Measurements from ENCODE around the gene LRRC23. TPM values are rescaled to one million over a fixed set of nuclear protein-coding genes. Genes with fewer than 3 reads are reported as not detected.

LRRC23 gene
- total RNA-seq, 6 experiments from 2014 or later, result 0.93 to 4.3 (median 2.6) TPM

- peaks cover 0 to 44% (median 18%) of the 10 kb centered on the region in 4 donors for H3K4me1 ChIP-seq
Measured at GRCh38 chr12:6925239-6925539, 20.6 kb downstream of the LRRC23 start.

GRCh38 chr12:6925540-6926279 lies 21.1 kb downstream of the LRRC23 start:
- 17% methylated on average over 6 of the region's 8 CpGs for WGBS (ENCODE audit: insufficient coverage, low coverage, low lambda C conversion rate, missing lambda C conversion rate)
- peaks cover 0 to 44% (median 18%) of the 10 kb centered on the region in 4 donors for H3K4me1 ChIP-seq
- ATAC-seq (peak; percentile 60 to 72 (median 70)), DNase-seq (peak; percentile 63 to 87 (median 82))
- H3K4me3 ChIP-seq, result peak overlapping the region; percentile 12 to 41 (median 25)
- TF ChIP-seq CTCF (IDR thresholded peaks at IDR 0.05) (peak in 2 of 4 donors; percentile 7 to 15), POLR2A (IDR thresholded peaks at IDR 0.05) (no peak)
- H3K36me3 ChIP-seq, result no peaks in the 10 kb centered on the region
- intact Hi-C loops (cut with DNase I), result no loop called here
- no peaks in the 10 kb centered on the region for H3K9me3 ChIP-seq
- H3K27me3 ChIP-seq, result no peaks in the 10 kb centered on the region
- peak overlapping the region; percentile 62 to 80 (median 70) for H3K27ac ChIP-seq

More at GRCh38 chr12:6925239-6925539, 20.6 kb downstream of the LRRC23 start:
- ATAC-seq (no peak), DNase-seq (no peak)
- H3K36me3 ChIP-seq, result no peaks in the 10 kb centered on the region
- TF ChIP-seq CTCF (IDR thresholded peaks at IDR 0.05) (no peak), POLR2A (IDR thresholded peaks at IDR 0.05) (no peak)
- no peaks in the 10 kb centered on the region for H3K27me3 ChIP-seq
- WGBS (ENCODE audit: insufficient coverage, low coverage, low lambda C conversion rate, missing lambda C conversion rate), result 14% methylated on average over 1 of the region's 1 CpG
- no peaks in the 10 kb centered on the region for H3K9me3 ChIP-seq
- intact Hi-C loops (cut with DNase I), result no loop called here
- peak overlapping the region; percentile 62 to 80 (median 70) for H3K27ac ChIP-seq
- no peak overlapping the region for H3K4me3 ChIP-seq

GRCh38 chr12:6927379-6928021 lies 22.9 kb downstream of the LRRC23 start, which contains the start of gene ATN1:
Gene ATN1 (plus strand): TSS chr12:6927959. CDS start chr12:6934002, 6,043 bp downstream.
- ATAC-seq (peak; percentile 34 to 63 (median 56)), DNase-seq (peak; percentile 73 to 81 (median 79))
- Histone ChIP-seq H3K4me3 (peak within 1 kb of the TSS; percentile 67 to 68 (median 68)), H3K4me1 (peaks cover 0 to 44% (median 18%) of the 10 kb centered on the region in 4 donors), H3K27me3 (no peaks in the 10 kb centered on the region), H3K36me3 (no peaks in the 10 kb centered on the region), H3K27ac (peak within 1 kb of the TSS; percentile 62 to 85 (median 70)), H3K9me3 (no peaks in the 10 kb centered on the region)
- intact Hi-C loops (cut with DNase I), result no loop called here
- TF ChIP-seq CTCF (IDR thresholded peaks at IDR 0.05) (no peak), POLR2A (IDR thresholded peaks at IDR 0.05) (no peak)
- WGBS (ENCODE audit: insufficient coverage, low coverage, low lambda C conversion rate, missing lambda C conversion rate), result 2% methylated on average over 32 of the region's 66 CpGs

DNA sequence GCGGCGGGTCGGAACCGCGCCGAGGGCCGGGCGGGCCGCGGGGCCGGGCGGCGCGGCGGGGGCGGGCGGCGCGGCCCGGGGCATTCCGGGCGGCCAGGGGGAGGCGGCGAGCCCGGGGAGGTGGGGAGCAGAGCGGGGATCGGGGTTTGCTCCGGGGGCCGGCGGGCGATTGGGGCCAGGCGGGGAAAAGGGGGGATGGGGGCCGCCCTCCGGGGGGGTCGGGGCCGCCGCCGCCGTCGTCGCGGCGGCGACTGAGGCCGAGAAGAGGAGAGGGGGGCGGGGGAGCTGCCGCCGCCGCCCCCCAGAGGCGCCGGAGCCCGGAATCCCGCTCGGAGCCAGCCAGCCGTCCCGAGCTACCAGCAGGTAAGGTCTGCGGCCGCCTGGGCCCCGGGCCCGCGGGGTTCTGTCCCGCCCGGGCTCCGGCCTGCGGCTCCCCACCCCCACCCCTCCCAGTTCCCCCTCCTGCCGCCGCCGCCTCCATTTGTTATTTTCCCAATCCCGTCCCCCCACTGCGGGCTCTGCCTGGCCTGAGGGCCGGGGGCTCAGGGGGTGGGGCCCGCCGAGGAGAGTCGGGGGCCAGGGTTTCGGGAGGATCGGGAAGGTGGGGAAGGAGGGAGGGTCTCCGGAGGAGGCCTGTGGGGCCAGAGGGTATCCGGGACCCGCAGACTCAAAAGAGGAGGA lies 23.5 kb downstream of the LRRC23 start:
- WGBS (ENCODE audit: insufficient coverage, low coverage, low lambda C conversion rate, missing lambda C conversion rate), result 0% methylated on average over 13 of the region's 79 CpGs
- TF ChIP-seq POLR2A (IDR thresholded peaks at IDR 0.05) (no peak), CTCF (IDR thresholded peaks at IDR 0.05) (no peak)
- ATAC-seq, result peak in 2 of 4 donors; percentile 1 to 6
- Histone ChIP-seq H3K4me3 (peak overlapping the region; percentile 67 to 68 (median 68)), H3K27me3 (no peaks in the 10 kb centered on the region), H3K36me3 (no peaks in the 10 kb centered on the region), H3K9me3 (no peaks in the 10 kb centered on the region), H3K4me1 (peaks cover 0 to 44% (median 18%) of the 10 kb centered on the region in 4 donors), H3K27ac (peak overlapping the region; percentile 56 to 85 (median 62))
- DNase-seq, result peak in 1 of 3 donors; percentile 41
- intact Hi-C loops (cut with DNase I), result no loop called here

Measured in right lobe of liver (tissue), 6 donors.